ENCODE data around the gene ATXN1. TPM values are rescaled to one million over a fixed set of nuclear protein-coding genes. Genes with fewer than 3 reads are reported as not detected.

Gene ATXN1
- total RNA-seq, 4 donors from 2014 or later: 24.9 to 48.0 (median 36.8) TPM

DNA sequence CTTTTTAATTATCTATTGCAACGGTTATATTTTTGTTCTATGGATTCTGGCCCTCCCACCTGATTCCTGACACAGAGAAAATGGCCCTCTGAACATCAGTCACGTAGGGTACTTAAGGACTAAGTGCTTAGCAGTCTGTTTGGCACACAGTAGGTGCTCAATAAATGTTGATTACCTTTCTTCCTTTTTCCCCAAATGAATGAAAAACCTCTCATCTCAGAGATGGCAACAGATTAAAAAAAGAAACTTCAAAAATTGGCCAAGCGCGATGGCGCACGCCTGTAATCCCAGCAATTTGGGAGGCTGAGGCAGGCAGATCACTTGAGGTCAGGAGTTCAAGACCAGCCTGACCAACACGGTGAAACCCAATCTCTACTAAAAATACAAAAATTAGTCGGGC is 31.5 kb downstream of the ATXN1 start:
- Histone ChIP-seq H3K27ac (no peak overlapping the region), H3K36me3 (no peaks in the 10 kb centered on the region), H3K27me3 (no peaks in the 10 kb centered on the region), H3K9me3 (no peaks in the 10 kb centered on the region), H3K4me1 (peaks cover 0 to 31% (median 21%) of the 10 kb centered on the region in 4 donors), H3K4me3 (no peak overlapping the region)
- TF ChIP-seq POLR2A (IDR thresholded peaks at IDR 0.05) (no peak), EP300 (IDR thresholded peaks at IDR 0.05) (no peak), CTCF (IDR thresholded peaks at IDR 0.05) (no peak)
- WGBS, 2 donors: 91 to 95% methylated on average over 8 of the region's 8 CpGs
- no peak for DNase-seq (ENCODE audit: low spot score in 2 of 2)

GRCh38 chr6:16729183-16729691 is 32.0 kb downstream of the ATXN1 start:
- Histone ChIP-seq H3K4me1 (peaks cover 0 to 36% (median 26%) of the 10 kb centered on the region in 4 donors), H3K36me3 (no peaks in the 10 kb centered on the region), H3K4me3 (no peak overlapping the region), H3K27ac (no peak overlapping the region), H3K9me3 (no peaks in the 10 kb centered on the region), H3K27me3 (no peaks in the 10 kb centered on the region)
- DNase-seq (ENCODE audit: low spot score in 2 of 2): no peak
- TF ChIP-seq POLR2A (IDR thresholded peaks at IDR 0.05) (no peak), EP300 (IDR thresholded peaks at IDR 0.05) (no peak), CTCF (IDR thresholded peaks at IDR 0.05) (no peak)
- 66 to 68% methylated on average over 7 of the region's 7 CpGs for WGBS, 2 donors

GRCh38 chr6:16728513-16729182 is 32.6 kb downstream of the ATXN1 start:
- WGBS, 2 donors: 88 to 90% methylated on average over 6 of the region's 6 CpGs
- Histone ChIP-seq H3K4me3 (no peak overlapping the region), H3K27me3 (no peaks in the 10 kb centered on the region), H3K27ac (no peak overlapping the region), H3K4me1 (peaks cover 0 to 42% (median 31%) of the 10 kb centered on the region in 4 donors), H3K36me3 (no peaks in the 10 kb centered on the region), H3K9me3 (no peaks in the 10 kb centered on the region)
- TF ChIP-seq POLR2A (IDR thresholded peaks at IDR 0.05) (no peak), CTCF (IDR thresholded peaks at IDR 0.05) (no peak), EP300 (IDR thresholded peaks at IDR 0.05) (no peak)
- DNase-seq (ENCODE audit: low spot score in 2 of 2): no peak

- Histone ChIP-seq H3K27ac (no peak overlapping the region), H3K4me3 (no peak overlapping the region)
- WGBS, 2 donors: 89 to 92% methylated on average over 5 of the region's 5 CpGs
Measured at GRCh38 chr6:16727996-16728395, 33.3 kb downstream of the ATXN1 start.

More at GRCh38 chr6:16727996-16728395, 33.3 kb downstream of the ATXN1 start:
- Histone ChIP-seq H3K36me3 (no peaks in the 10 kb centered on the region), H3K27me3 (no peaks in the 10 kb centered on the region), H3K9me3 (no peaks in the 10 kb centered on the region), H3K4me1 (peaks cover 0 to 48% (median 37%) of the 10 kb centered on the region in 4 donors)
- TF ChIP-seq EP300 (IDR thresholded peaks at IDR 0.05) (peak in 1 of 2 donors; percentile 68), CTCF (IDR thresholded peaks at IDR 0.05) (no peak)
- DNase-seq (ENCODE audit: low spot score in 2 of 2): no peak
